MCF 10A (cell line): ENCODE data around the gene CYYR1. TPM values are rescaled to one million over a fixed set of nuclear protein-coding genes. Genes with fewer than 3 reads are reported as not detected.

Experiments used
- BruUV-seq: library from RNA; stranded (reverse); fragments of 400-500 nt; replicated peaks from 2 replicates; lab custom pipeline; 2021; lab: Mats Ljungman, UMichigan
- CTCF ChIA-PET: fragments of 300-600 bp; sonication (Branson Sonifier 250); formaldehyde crosslinking; extraction: SDS; loops from one replicate; lab custom pipeline; 2021; ENCODE audit warnings: antibody characterized with exemption, inconsistent platforms; lab: Yijun Ruan, JAX
- POLR2A ChIA-PET: fragments of 300-600, 350-650 bp; sonication (Branson Sonifier 250); formaldehyde crosslinking; extraction: SDS; loops from one replicate; lab custom pipeline; 2020; ENCODE audit warnings: antibody characterized with exemption, inconsistent platforms; lab: Yijun Ruan, JAX
- DNase-seq: peaks from one replicate; pipeline ENCODE4 v3.0.0-alpha.2; 2018; ENCODE audit not compliant: unreplicated experiment
- H3K27ac Mint-ChIP-seq: one replicate; pipeline ENCODE4 v1.8.0; 2022; ENCODE audit warnings: mild to moderate bottlenecking, low read depth, mixed read lengths; ENCODE audit not compliant: unreplicated experiment
- H3K27me3 Mint-ChIP-seq: one replicate; pipeline ENCODE4 v1.8.0; 2022; ENCODE audit warnings: mixed read lengths; ENCODE audit not compliant: insufficient read depth, unreplicated experiment
- H3K36me3 Mint-ChIP-seq: one replicate; pipeline ENCODE4 v1.8.0; 2022; ENCODE audit warnings: mild to moderate bottlenecking, moderate library complexity, mixed read lengths; ENCODE audit not compliant: insufficient read depth, unreplicated experiment
- H3K4me1 Mint-ChIP-seq: one replicate; pipeline ENCODE4 v1.8.0; 2022; ENCODE audit warnings: mixed read lengths; ENCODE audit not compliant: insufficient read depth, unreplicated experiment
- H3K4me3 Mint-ChIP-seq: one replicate; pipeline ENCODE4 v1.8.0; 2022; ENCODE audit warnings: mild to moderate bottlenecking, moderate library complexity, mixed read lengths; ENCODE audit not compliant: unreplicated experiment
- H3K9me3 Mint-ChIP-seq: one replicate; pipeline ENCODE4 v1.8.0; 2022; ENCODE audit warnings: mixed read lengths; ENCODE audit not compliant: unreplicated experiment
- CTCF ChIP-seq: fragments of 200-600 bp; IDR thresholded peaks from one replicate; pipeline ENCODE4 v1.8.0; 2022; ENCODE audit warnings: antibody characterized with exemption, mild to moderate bottlenecking; ENCODE audit not compliant: unreplicated experiment
- intact Hi-C: fragments of 100-400 bp; cut with micrococcal nuclease; formaldehyde crosslinking; loops from 2 replicates; pipeline ENCODE4 v1.14.1; 2022
- total RNA-seq: library from RNA; stranded (reverse); gene quantifications from 2 replicates; pipeline ENCODE4 v1.2.3, GENCODE V29; 2022

CYYR1 gene
- total RNA-seq, 1 experiment from 2014 or later, result not detected

GRCh38 chr21:26495283-26495849 is 77.7 kb downstream of the CYYR1 start:
- BruUV-seq, result no TSS peak
- no peaks in the 10 kb centered on the region for H3K4me1 Mint-ChIP-seq
- H3K27ac Mint-ChIP-seq, result no peak overlapping the region
- ChIA-PET CTCF (interaction anchor here (0.6 kb wide), 1 partner anchor 101 kb away, joined by 4 read pairs; no protein-coding TSS in a partner anchor), POLR2A (no interaction called here)
- H3K4me3 Mint-ChIP-seq, result no peak overlapping the region
- H3K36me3 Mint-ChIP-seq, result no peaks in the 10 kb centered on the region
- H3K27me3 Mint-ChIP-seq, result no peaks in the 10 kb centered on the region
- intact Hi-C loops, result no loop called here
- DNase-seq, result no peak
- no peak for TF ChIP-seq CTCF
- H3K9me3 Mint-ChIP-seq, result no peaks in the 10 kb centered on the region

GRCh38 chr21:26491663-26492062 is 81.4 kb downstream of the CYYR1 start:
- no peaks in the 10 kb centered on the region for H3K9me3 Mint-ChIP-seq
- no peak for DNase-seq
- TF ChIP-seq CTCF, result no peak
- H3K4me1 Mint-ChIP-seq, result no peaks in the 10 kb centered on the region
- intact Hi-C loops, result no loop called here
- POLR2A ChIA-PET, result interaction anchor here (1.0 to 1.7 kb wide), 2 partner anchors 11 to 17 kb away, joined by 3 to 5 read pairs; no protein-coding TSS in a partner anchor
- CTCF ChIA-PET, result interaction anchor here (0.6 kb wide), 1 partner anchor 14 kb away, joined by 3 read pairs; no protein-coding TSS in a partner anchor
- BruUV-seq, result no TSS peak
- H3K27me3 Mint-ChIP-seq, result no peaks in the 10 kb centered on the region
- H3K27ac Mint-ChIP-seq, result no peak overlapping the region
- no peaks in the 10 kb centered on the region for H3K36me3 Mint-ChIP-seq
- H3K4me3 Mint-ChIP-seq, result no peak overlapping the region

- POLR2A ChIA-PET, result interaction anchor here (1.7 kb wide), 1 partner anchor 18 kb away, joined by 5 read pairs; no protein-coding TSS in a partner anchor
- H3K27ac Mint-ChIP-seq, result no peak overlapping the region
- H3K27me3 Mint-ChIP-seq, result no peaks in the 10 kb centered on the region
- no peak for DNase-seq
- intact Hi-C loops, result no loop called here
- CTCF ChIA-PET, result interaction anchor here (0.6 to 0.8 kb wide), 3 partner anchors 9 to 232 kb away, joined by 3 read pairs; no protein-coding TSS in a partner anchor
- BruUV-seq, result no TSS peak
- no peaks in the 10 kb centered on the region for H3K4me1 Mint-ChIP-seq
- TF ChIP-seq CTCF, result no peak
- H3K9me3 Mint-ChIP-seq, result no peaks in the 10 kb centered on the region
- H3K4me3 Mint-ChIP-seq, result no peak overlapping the region
- no peaks in the 10 kb centered on the region for H3K36me3 Mint-ChIP-seq
Measured at GRCh38 chr21:26490771-26491170, 82.3 kb downstream of the CYYR1 start.

GRCh38 chr21:26489781-26490180 is 83.3 kb downstream of the CYYR1 start:
- intact Hi-C loops, result no loop called here
- DNase-seq, result no peak
- no peak for TF ChIP-seq CTCF
- no TSS peak for BruUV-seq
- no peaks in the 10 kb centered on the region for H3K4me1 Mint-ChIP-seq
- H3K27me3 Mint-ChIP-seq, result no peaks in the 10 kb centered on the region
- H3K4me3 Mint-ChIP-seq, result no peak overlapping the region
- ChIA-PET CTCF (no interaction called here), POLR2A (no interaction called here)
- no peaks in the 10 kb centered on the region for H3K9me3 Mint-ChIP-seq
- H3K36me3 Mint-ChIP-seq, result no peaks in the 10 kb centered on the region
- no peak overlapping the region for H3K27ac Mint-ChIP-seq
